ENCODE measurements around the gene GINS2. TPM values are rescaled to one million over a fixed set of nuclear protein-coding genes. Genes with fewer than 3 reads are reported as not detected.
A peak's percentile ranks its signal among the peaks of the same experiment; 100 is the strongest.

Gene GINS2
- total and polyA plus RNA-seq, 11 donors, result 0.15 to 4.2 (median 0.53) TPM; not detected in 1

GRCh38 chr16:85699628-85700027 lies 10.9 kb upstream of the GINS2 start:
- DNase-seq (peak in 2 of 5 donors; percentile 39 to 50), ATAC-seq (peak; percentile 59 to 87 (median 84))
- peaks cover 0 to 26% (median 0%) of the 10 kb centered on the region in 9 donors for H3K27me3 ChIP-seq
- H3K4me1 ChIP-seq, result peaks cover 0 to 6% (median 0%) of the 10 kb centered on the region in 12 donors
- H3K4me3 ChIP-seq, result no peak overlapping the region
- intact Hi-C loops (cut with DNase I), result no loop called here
- peaks cover 0 to 2% (median 0%) of the 10 kb centered on the region in 12 donors for H3K9me3 ChIP-seq
- H3K36me3 ChIP-seq, result no peaks in the 10 kb centered on the region
- TF ChIP-seq CTCF (IDR thresholded peaks at IDR 0.05) (no peak), POLR2A (IDR thresholded peaks at IDR 0.05) (no peak)
- WGBS, 4 donors, result 31 to 45% (median 43%) methylated on average over 7 of the region's 7 CpGs
- no peak overlapping the region for H3K27ac ChIP-seq

- Histone ChIP-seq H3K27ac (no peak overlapping the region), H3K4me3 (no peak overlapping the region), H3K27me3 (peaks cover 0 to 32% (median 0%) of the 10 kb centered on the region in 9 donors), H3K9me3 (peaks cover 0 to 2% (median 0%) of the 10 kb centered on the region in 12 donors), H3K4me1 (peaks cover 0 to 6% (median 0%) of the 10 kb centered on the region in 12 donors), H3K36me3 (no peaks in the 10 kb centered on the region)
- intact Hi-C loops (cut with DNase I), result no loop called here
- 70 to 74% (median 73%) methylated on average over 12 of the region's 12 CpGs for WGBS, 4 donors
- no peak for ATAC-seq
- TF ChIP-seq POLR2A (IDR thresholded peaks at IDR 0.05), result no peak
- TF ChIP-seq CTCF (IDR thresholded peaks at IDR 0.05), result no peak
- no peak for DNase-seq
Measured at GRCh38 chr16:85698935-85699558, 10.3 kb upstream of the GINS2 start.

- peaks cover 0 to 33% (median 0%) of the 10 kb centered on the region in 9 donors for H3K27me3 ChIP-seq
- no peak for DNase-seq
- no peak overlapping the region for H3K4me3 ChIP-seq
- intact Hi-C loops (cut with DNase I), result no loop called here
- no peak overlapping the region for H3K27ac ChIP-seq
- peaks cover 0 to 2% (median 0%) of the 10 kb centered on the region in 12 donors for H3K9me3 ChIP-seq
- H3K4me1 ChIP-seq, result peaks cover 0 to 6% (median 0%) of the 10 kb centered on the region in 12 donors
- H3K36me3 ChIP-seq, result no peaks in the 10 kb centered on the region
- TF ChIP-seq CTCF (IDR thresholded peaks at IDR 0.05), result no peak
- TF ChIP-seq POLR2A (IDR thresholded peaks at IDR 0.05), result no peak
- ATAC-seq, result no peak
- WGBS, 4 donors, result 84 to 96% (median 93%) methylated on average over 4 to 7 of the region's 7 CpGs
Measured at GRCh38 chr16:85698459-85698891, 9.7 kb upstream of the GINS2 start.

- Histone ChIP-seq H3K27ac (no peak overlapping the region), H3K36me3 (no peaks in the 10 kb centered on the region), H3K9me3 (peaks cover 0 to 2% (median 0%) of the 10 kb centered on the region in 12 donors), H3K27me3 (peaks cover 0 to 33% (median 0%) of the 10 kb centered on the region in 9 donors), H3K4me3 (no peak overlapping the region), H3K4me1 (peaks cover 0 to 6% (median 0%) of the 10 kb centered on the region in 12 donors)
- DNase-seq, result peak in 1 of 5 donors; percentile 14
- intact Hi-C loops (cut with DNase I), result no loop called here
- WGBS, 4 donors, result 75 to 84% (median 81%) methylated on average over 14 of the region's 14 CpGs
- no peak for TF ChIP-seq CTCF (IDR thresholded peaks at IDR 0.05)
- no peak for TF ChIP-seq POLR2A (IDR thresholded peaks at IDR 0.05)
- no peak for ATAC-seq
Measured at GRCh38 chr16:85697431-85697830, 8.7 kb upstream of the GINS2 start.
